Stimulated activated CD4-positive, alpha-beta T cell treated with anti-CD3 and anti-CD28 coated beads, TNF-alpha, amount 100 ng/mL, for 24 hours (primary cell): ENCODE data around the gene ARMC8.

Source experiments
- DNase-seq, 3 experiments: peaks; one replicate each; pipeline ENCODE4 v3.0.0-alpha.2; 2020; ENCODE audit warnings: low read depth in 3 of 3

The ARMC8 gene

DNA sequence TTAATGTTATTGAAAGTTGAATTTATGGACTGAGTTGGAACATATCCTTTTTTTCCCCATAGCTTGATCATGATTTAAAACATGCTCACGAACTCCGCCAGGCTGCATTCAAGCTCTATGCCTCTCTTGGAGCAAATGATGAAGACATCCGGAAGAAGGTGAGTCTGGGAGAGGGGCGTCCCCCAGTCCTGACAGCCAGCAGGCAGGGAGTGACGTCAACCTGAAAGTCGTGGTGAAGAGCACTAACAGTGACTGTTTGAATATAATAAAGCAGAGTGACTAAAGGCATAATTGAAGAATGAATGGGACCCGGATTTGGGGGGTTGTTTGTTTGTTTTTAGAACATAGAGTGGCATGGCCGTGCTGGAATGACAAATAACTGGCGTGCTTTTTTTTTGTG is 57.9 kb downstream of the ARMC8 start:
- no peak for DNase-seq

DNA sequence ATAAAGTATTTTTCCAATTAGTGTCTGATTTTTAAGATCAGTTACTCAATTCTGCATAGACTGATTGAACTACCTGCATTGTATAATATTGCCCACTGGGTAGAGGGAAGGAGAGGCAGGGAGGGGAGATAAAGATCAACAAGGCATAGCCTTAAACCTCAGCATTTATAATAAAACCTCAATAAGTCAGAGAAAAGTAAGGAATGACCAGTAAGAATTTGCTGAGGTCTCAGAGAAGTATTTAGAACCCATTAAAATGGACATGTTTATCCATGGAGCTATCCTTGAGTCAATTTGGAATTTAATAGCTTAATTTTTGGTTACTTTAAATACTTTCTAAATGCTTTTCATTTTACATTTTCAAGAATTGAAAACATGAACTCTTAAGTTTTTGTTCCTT is 62.5 kb downstream of the ARMC8 start:
- no peak for DNase-seq

GRCh38 chr3:138253609-138254008 is 66.5 kb downstream of the ARMC8 start:
- no peak for DNase-seq

DNA sequence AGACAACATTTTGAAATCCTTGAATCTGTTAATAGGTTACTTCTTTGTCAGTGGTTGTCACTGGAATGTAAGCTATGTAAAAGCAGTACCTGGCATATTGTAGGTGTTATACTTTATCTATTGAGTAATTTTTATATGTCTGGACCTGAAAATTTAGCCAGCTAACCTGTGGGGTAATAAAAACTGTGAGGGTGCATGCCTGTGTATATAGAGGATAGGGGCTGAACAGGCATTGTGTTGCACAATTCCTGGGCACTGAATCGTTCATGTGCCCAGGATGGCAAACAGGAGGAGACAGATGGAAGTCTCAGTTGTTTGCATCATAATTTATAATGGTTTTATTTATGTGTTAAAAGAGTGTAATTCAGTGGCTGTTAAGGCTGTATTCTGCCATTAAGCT is 67.1 kb downstream of the ARMC8 start:
- no peak for DNase-seq

- no peak for DNase-seq
These were observed 68.9 kb downstream of the ARMC8 start for GRCh38 chr3:138256022-138256421.

- DNase-seq: no peak
These were observed 70.9 kb downstream of the ARMC8 start for GRCh38 chr3:138257986-138258385.

DNA sequence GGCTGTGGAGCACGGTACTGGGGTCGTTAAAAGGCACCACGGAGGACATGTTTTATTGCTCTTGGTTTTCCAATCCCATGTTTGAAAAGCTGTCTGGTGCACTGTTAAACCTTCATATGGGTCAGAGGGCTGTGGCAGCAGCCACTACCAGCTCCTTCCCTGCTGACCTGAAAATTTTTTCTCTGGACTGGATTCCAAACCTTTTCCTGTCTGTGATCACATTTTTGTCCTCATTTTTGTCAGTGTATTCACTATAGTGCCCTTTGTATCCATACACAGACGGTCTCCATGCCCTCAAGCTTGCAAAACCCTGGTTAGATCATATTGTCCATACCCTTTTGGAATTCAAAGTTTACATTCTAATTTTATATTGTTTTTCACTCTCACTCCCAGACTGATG is 72.0 kb downstream of the ARMC8 start:
- no peak for DNase-seq

GRCh38 chr3:138260611-138261010 is 73.5 kb downstream of the ARMC8 start:
- DNase-seq: no peak

GRCh38 chr3:138263104-138263503 is 76.0 kb downstream of the ARMC8 start:
- DNase-seq: no peak

DNA sequence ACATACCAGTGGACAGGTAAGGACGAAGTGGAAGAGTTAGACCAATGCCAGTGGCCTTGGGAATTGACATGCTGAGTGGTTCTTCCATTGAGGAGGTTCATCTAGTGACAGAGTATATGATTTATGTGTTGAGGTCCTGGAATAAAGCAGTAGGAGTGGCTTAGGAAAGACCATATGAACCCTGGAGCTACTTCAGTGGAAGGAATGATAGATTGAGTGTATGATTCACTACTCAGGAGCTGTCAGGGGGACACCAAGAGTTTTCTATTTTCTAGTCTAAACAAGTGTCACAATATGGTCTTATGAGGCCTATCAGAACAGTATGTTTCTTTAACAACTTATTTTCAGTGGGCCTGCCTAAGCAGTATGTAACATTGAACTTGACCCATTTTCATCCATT is 78.6 kb downstream of the ARMC8 start:
- no peak for DNase-seq

DNA sequence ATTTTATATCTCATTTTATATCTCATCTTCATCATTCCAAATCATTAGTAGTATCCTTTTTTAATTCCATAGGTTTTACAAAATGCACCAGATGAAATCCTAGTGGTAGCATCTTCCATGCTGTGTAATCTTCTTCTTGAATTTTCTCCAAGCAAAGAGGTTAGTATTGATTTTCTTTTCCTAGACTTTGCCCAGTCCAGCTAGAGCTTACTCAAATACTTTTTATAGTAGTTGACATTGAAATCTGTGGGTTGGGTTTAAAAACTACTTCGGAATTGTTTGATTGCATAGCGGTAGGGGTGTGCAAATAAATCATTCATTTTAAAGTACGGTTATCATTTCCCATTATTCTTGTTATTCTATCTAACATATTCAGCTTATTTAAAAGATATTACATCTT is 80.0 kb downstream of the ARMC8 start:
- DNase-seq: no peak

GRCh38 chr3:138270245-138270644 is 83.1 kb downstream of the ARMC8 start:
- DNase-seq: no peak

DNA sequence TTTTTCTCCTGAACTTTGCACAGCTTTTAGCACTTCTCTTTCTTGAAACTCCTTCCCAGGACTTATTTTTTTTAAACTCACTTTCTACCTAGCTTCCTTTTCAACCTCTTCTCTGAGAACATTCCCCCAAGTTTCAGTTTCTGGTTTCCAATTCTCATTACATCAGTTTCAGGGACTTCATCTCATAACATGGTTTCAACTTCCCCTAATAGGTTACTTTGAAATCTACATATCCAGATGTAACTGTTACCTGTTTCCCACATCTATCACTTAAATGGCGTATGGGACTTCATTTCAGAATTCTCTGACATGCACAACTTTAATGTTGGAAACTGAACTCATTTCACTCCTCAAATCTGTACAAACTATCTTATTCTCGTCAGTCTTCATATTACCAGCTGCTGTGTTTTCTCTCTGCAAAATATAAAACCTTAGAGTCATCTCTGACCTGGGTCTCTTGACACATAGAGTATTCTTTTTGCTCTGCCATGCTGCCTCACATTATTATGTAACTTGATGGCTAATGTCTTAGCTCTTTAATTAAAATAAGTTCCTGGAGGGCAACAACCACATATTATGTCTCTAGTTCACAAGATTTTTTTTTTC is 84.2 kb downstream of the ARMC8 start:
- DNase-seq: no peak

GRCh38 chr3:138281561-138281960 is 94.5 kb downstream of the ARMC8 start:
- no peak for DNase-seq

DNA sequence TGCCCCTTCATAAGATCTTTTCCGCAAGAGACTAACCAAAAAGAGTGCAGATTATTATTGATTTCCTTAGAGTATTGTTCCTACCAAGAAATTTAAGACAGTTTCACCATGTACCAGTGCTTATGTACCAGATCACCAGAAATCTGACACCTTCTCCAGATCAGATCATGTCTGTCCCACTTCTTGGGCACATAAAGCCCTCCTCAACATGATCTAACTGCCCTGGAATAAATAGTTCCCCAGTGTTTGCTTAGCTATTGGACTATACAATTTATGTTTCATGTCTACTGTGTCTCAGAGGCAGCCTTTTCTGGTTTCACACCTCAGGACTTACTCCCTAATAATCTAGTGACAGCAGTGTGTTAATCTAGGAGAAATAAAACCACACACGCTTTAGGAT is 95.7 kb downstream of the ARMC8 start:
- no peak for DNase-seq

DNA sequence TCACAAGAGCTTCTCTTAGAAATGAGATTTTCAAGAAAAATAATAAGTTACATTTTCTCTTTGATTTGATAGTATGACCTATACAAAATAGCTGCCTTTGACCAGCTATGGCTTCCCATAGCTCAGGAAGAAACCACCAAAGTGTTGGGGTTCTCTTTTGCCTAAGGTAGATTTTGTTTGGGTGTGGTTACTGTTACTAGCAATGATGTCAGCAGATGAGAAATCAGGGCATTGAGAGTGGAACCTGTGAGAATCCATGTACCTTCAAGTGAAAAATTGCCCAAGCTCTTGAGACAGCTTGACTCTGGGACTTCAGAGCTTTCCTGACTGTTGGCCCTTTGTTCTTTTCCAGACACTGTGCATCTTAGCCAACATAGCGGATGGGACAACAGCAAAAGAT is 97.0 kb downstream of the ARMC8 start:
- DNase-seq: no peak

DNA sequence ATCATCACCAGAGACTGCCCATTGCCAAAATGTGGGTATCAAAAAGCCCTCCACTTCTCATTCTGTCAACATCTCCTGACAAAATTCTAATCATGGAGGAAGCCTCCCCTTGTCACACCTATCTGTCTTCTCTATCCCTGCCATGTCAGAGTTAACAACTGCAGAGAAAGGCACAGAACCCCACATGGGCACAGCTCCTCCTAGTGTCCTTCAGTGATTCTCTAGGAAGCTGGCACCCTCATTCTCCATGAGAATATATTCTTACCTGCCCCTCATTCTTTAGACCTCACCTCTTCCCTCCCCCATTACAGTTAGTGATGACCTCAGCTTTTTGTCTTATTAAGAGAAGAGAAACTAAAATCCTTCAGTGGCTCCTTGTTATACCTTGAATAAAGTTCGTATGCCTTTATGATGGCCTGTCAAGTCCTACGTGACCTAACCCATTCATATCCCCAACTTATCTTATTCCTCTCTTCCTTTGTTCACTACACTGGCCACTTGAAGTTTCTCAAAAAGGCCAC is 97.9 kb downstream of the ARMC8 start:
- no peak for DNase-seq

- DNase-seq: no peak
These were observed 102.2 kb downstream of the ARMC8 start for GRCh38 chr3:138289260-138289659.

- no peak for DNase-seq
These were observed 102.6 kb downstream of the ARMC8 start for GRCh38 chr3:138289701-138290100.

GRCh38 chr3:138296639-138297038 is 109.5 kb downstream of the ARMC8 start:
- DNase-seq: peak in 1 of 3 experiments; percentile 18

DNA sequence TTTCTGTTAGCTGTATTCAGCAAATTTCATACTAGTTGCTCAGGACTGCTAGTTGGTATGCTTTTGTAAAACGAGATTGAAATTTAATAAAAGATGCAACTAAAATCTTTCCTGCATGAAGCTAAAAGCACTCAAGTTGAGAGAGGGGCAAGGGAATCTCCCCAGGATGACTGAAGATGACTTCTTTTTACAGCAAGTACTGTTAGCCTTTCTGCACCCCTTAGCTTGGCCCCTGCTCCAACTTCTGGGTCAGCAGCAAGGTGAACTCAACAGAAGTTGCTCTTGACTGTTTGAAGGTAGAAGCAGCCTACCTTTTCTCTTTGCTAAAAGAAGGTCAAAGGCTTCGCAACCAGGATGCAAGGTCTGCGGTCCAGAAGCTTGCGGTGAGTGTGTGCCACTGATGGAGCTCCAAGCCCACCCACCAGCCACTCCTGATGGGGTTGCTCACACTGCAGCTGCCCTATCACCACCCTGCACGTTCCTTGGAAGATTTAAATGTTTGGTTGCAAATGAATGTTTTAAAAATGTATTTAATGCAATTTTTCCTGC is 110.0 kb downstream of the ARMC8 start:
- no peak for DNase-seq

GRCh38 chr3:138297876-138298275 is 110.8 kb downstream of the ARMC8 start:
- DNase-seq: no peak

DNA sequence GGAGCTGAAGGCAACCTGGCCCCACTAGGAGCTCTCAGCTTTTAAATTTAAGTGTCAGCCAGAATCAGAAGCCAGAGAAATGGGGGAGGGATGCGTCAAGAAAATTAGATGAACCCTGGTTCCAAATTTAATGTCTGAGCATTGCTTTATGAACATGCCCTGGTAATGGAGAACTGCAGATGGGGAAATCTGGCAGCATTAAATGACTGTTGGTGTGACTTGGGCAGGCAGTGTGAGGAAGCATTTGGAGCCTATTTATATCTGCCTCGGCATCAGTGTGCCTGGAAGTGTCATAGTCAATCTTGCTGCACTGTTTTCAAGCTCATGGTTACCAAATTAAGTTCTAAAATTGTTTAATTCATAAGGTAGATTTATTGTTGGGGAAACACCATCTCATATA is 113.5 kb downstream of the ARMC8 start:
- no peak for DNase-seq

DNA sequence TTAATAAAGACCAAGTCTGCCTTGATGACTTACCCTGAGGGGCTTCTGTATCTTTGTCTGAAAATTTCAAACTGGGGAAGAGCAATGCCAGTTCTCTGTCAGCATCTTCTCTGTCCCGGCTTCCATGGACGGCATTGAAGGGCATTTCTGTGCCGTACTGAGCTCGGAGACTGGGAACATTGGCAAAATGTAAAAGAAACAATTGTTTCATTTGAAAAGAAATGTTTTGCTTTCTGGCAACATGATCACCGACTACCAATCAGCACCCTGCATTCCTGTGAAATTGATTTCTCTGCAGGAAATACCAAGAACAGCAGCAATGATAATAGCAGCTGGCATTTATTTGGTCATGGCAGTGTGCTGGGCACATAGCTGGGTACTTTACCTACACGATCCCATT is 116.4 kb downstream of the ARMC8 start:
- no peak for DNase-seq
